HG02610 (cell line): ENCODE results near the gene CIC.
A peak's percentile ranks its signal among the peaks of the same experiment; 100 is the strongest.
"Not testable (repeated sequence)": the region's sequence is repeated elsewhere in the genome, so short reads cannot be mapped to it uniquely, and the experiment has no call there.

ENCODE experiments used
- ATAC-seq: cut with Tn5 transposase; IDR thresholded peaks from one replicate; pipeline ENCODE4 v1.9.1; 2021; ENCODE audit warnings: mild to moderate bottlenecking, moderate library complexity; ENCODE audit not compliant: unreplicated experiment

CIC gene

GRCh38 chr19:42254089-42254849 is 14.8 kb upstream of the CIC start:
- no peak for ATAC-seq

DNA sequence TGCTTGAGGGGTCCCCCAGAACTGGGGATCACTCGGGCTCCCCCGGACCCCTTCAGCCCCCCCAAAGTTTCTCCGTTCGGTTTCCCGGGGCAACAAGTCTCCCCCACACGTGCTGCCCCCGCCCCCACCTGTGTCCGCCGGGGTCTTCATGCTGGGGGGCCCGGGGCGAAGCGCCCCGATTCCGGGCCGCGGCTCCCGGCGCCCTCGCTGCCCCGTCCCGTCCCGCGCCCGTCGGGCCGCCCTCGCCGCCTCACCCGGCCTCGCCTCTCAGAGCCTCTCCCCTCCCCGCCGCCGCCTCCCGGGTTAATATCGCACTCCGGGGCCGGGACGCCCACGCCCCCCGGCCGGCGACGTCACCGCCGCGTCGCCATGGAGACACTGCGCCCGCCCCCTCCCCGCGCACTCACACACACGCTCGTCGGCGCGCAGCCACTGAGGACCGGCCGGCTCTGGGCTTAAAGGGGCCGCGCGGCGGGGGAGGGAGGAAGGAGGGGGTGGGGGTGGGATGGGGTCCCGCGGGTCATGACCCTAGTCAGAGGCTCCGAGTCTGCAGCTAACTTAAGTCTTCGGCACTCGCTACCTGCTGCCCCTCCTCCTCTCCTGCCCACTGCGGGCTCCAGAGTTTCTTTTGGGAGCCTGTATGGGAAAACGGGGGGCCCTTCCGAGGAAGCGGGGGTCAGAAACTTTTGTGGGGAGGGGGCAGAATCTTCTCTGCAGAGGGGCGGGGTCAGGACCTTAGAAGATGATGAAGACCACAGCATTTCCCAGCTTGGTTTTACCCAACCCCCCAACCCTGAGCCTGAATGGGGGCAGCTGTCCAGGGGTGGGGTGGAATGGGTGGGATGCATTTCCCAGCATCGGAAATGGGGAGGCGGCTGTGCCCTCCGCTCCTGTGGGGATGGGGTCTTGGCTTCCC is 13.9 kb upstream of the CIC start, which contains the start of gene ERF:
Gene ERF, minus strand, starts transcription at position 279 of the 916 bp plus-strand sequence. Its CDS starts 129 bp downstream, at position 150.
- ATAC-seq: peak; percentile 63

GRCh38 chr19:42255766-42256745 is 13.0 kb upstream of the CIC start:
- ATAC-seq: no peak

DNA sequence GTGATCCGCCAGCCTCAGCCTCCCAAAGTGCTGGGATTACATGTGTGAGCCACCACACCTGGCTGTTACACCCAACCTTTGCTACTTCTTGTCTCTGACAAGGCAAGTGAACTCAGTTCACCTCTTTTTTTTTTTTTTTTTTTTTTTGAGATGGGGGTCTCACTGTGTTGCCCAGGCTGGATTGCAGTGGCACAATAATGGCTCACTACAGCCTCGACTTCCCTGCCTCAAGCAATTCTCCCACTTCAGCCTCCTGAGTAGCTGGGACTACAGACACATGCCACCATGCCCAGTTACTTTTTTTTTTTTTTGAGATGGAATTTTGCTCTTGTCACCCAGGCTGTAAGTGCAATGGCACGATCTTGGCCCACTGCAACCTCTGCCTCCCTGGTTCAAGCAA is 11.2 kb upstream of the CIC start:
- ATAC-seq: not testable (repeated sequence)

DNA sequence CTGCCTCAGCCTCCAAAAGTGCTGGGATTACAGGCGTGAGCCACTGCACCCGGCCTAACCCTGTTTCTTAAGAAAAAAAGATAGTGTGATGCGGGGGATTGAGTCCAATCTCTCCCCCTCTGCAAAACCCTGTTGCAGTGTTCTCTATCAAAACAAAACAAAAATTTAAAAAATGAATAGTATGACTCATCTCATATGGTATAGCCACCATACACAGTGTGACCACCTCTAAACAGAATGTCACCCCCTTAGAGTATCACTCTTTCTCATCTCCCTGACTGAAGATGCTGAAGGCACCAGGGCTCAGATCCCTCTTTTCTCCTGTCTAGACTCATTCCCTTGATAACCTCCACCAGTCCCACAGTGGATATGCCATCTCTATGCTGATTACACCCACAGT is 7.3 kb upstream of the CIC start:
- ATAC-seq: no peak

DNA sequence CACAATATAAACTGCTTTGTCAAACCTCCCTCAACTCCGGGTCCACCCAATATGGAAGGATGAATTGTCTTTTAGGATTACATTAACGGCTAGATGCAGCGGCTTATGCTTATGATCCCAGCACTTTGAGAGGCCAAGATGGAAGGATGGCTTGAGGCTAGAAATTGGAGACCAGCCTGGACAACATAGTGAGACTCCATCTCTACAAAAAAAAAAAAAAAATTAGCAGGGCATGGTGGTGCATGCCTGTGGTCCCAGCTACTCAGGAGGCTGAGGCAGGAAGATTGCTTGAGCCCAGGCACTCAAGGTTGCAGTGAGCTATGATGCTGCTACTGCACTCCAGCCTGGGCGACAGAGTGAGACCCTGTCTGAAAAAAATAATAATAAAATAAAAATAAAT is 2.9 kb upstream of the CIC start:
- not testable (repeated sequence) for ATAC-seq

- ATAC-seq: not testable (repeated sequence)
Measured at GRCh38 chr19:42266928-42267603, 2.0 kb upstream of the CIC start.

DNA sequence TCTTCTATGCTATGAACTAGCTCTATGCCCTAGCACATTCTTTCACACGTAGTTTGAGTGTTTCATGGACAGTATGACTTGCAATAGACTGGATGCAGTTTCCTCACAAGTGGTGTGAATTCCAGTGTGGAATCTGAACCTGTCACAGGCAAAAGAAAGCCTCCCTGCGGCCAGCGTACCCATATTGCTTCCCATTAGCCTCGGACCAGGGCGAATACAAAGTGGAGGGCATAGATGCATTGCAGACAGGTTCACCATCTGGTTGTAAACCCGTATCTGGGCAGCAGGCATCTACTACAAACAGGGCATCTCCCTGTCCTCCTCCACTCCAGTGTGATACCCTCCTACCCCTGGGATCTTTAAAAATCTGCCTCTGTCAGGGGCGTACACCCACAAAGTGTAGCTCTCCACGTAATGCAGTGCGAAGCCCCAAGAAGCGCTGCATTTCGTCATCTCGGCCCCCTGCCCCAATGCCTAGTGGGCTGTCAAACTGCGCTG is 1.4 kb upstream of the CIC start:
- ATAC-seq: no peak

DNA sequence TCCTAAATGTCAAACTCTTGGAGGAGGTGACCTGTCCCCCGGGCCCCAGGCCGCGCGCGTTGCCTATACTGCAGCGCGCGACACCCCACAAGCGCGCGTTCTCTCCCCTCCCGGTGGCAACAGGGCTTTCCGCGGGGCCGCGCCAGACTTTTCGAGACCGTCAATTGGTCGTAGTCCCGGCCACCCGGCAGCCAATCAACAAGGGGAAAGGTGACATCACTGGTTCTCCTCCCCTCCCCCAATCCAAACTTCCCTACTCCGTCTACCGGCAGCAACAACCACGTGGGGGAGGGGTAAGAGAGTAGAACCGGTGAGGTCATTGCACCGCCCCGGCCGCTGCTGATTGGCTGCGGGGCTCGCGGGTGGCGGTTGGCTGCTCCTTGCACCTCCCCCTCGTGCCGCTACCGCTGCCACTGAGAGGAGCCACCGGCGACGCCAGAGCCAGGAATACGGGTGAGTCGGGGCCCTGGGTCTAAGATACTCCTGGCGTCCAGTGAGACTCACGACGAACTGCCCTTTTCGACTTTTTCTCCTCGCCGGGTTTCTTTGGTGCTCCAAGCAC is 829 bp upstream of the CIC start:
- ATAC-seq: peak; percentile 55

DNA sequence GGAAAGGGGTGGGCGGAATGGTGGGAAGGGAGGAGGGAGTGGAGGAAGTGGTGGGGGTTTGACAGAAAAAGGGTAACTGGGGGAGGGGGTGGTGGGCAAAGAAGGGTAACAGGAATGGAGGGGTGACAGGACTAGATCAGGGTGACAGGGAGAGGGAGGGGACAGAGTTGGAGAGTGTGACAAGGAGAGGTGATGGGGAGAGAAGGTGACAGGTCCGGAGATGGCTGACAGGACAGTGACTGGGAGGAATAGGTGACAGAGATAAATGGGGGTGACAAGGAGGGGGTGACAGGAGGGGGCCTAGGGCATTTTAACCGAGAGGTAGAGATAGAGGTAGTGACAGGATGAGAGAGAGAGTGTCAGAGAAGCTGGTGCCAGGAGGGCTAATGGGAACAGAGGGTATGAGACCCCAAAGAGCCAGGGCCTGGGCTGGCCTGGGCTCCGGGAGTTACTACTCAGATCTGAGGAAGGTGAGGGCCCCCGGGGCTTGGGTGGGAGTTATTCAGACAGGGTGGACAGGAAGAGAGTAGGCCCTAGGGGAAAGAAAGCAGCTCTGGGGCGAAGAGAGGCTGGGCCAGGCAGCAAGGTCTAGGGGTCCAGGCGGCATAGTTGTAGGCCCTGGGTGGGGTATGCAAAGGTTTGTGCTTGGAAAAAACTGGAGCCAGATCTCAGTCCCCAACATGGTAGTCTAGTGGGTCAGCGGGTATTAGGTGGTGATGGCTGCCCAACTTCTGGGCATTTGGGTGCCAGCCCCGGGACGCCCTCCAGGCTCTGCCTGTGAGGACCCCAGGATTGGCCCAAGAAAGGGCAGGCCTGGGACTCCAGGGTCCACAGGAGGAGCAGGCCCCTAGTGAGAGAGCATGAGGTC is 660 bp downstream of the CIC start:
- ATAC-seq: no peak

DNA sequence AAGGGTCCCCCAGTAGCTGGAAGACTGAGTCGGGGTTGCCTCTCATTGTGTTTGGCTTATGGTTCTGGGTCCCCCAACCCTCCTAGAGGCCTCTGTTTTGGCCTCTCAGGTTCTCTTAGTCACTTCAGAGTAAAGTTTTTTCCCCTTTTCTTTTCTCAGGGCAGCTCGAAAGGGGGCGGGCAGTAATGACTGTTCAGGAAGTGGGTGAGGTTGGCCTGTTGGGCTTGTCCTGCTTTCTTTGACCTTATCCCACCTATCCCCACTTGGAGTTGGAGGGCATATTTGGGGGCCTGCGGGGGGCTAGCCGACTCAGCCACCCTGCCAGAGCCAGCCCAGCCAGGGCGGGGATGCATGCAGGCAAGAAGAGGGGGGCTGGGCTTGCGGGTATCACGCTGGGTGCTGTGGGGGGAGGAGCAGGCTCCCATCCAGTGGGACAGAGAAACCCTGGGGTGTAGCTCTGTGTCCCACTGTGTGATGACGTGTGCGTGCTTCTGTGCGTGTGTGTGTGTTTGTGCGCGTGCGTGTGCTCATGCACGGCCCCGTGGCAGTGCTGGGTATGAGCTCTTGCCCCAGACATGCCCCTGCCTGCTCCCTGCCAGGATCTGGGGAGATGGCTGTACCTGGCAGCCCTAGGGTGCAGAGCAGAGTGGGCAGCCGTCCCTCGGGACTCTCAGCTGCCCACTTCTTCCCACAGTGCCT is 1.4 kb downstream of the CIC start:
- no peak for ATAC-seq

- ATAC-seq: no peak
Measured at GRCh38 chr19:42271045-42271419, 2.0 kb downstream of the CIC start.

- no peak for ATAC-seq
Measured at GRCh38 chr19:42271861-42272534, 2.9 kb downstream of the CIC start.

DNA sequence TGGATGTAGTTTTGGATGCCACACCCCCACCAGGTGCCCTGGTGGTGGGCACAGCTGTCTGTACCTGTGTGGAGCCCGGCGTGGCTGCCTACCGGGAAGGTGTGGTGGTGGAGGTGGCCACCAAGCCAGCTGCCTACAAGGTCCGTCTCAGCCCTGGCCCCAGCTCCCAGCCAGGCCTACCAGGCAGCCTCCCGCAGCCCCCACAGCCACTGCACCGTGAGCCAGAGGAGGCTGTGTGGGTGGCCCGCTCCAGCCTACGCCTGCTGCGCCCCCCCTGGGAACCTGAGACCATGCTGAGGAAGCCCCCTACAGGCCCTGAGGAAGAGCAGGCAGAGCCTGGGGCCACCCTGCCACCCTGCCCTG is 3.5 kb downstream of the CIC start:
- no peak for ATAC-seq

- no peak for ATAC-seq
Measured at GRCh38 chr19:42272989-42273406, 3.9 kb downstream of the CIC start.

GRCh38 chr19:42273407-42274064 is 4.5 kb downstream of the CIC start:
- ATAC-seq: no peak

DNA sequence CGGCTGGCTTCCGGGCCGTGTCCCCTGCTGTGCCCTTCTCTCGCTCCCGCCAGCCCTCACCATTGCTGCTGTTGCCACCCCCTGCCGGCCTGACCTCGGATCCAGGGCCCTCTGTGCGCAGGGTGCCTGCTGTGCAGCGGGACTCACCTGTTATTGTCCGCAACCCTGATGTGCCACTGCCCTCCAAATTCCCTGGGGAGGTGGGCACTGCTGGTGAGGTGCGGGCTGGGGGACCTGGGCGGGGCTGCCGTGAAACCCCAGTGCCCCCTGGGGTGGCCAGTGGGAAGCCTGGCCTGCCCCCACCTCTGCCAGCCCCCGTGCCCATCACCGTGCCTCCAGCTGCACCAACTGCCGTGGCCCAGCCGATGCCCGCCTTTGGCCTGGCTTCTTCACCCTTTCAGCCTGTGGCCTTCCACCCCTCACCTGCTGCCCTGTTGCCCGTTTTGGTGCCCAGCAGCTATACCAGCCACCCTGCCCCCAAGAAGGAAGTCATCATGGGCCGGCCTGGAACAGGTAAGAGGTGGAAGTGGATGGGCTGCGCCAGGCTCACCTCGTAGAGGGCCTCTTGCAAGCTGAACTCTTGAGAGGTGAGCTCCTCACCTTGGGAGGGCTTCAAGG is 5.1 kb downstream of the CIC start:
- ATAC-seq: no peak
